Stimulated activated naive CD4-positive, alpha-beta T cell (primary cell): ENCODE data around the gene KDM4F.

Experiments used
- DNase-seq, 6 experiments: peaks; one replicate each; lab custom pipeline; 2025; lab: John Stamatoyannopoulos, UW

Gene KDM4F

GRCh38 chr11:95065336-95065735 is 16.1 kb downstream of the KDM4F start:
- DNase-seq, result no peak

- DNase-seq, result no peak
These were observed 17.5 kb downstream of the KDM4F start, which contains the start of gene SRSF8 for GRCh38 chr11:95066716-95067038. Gene SRSF8, plus strand, starts transcription at chr11:95066919. Its CDS starts 308 bp downstream, at chr11:95067227.

- peak; percentile 43 to 88 (median 68) for DNase-seq
These were observed 18.0 kb downstream of the KDM4F start for GRCh38 chr11:95067039-95067840.

GRCh38 chr11:95067841-95068219 is 18.6 kb downstream of the KDM4F start:
- DNase-seq, result no peak

- peak in 5 of 6 experiments; percentile 50 to 74 (median 63) for DNase-seq
These were observed 19.3 kb downstream of the KDM4F start for GRCh38 chr11:95068549-95068948.

GRCh38 chr11:95070471-95070870 is 21.2 kb downstream of the KDM4F start:
- DNase-seq, result no peak

- no peak for DNase-seq
These were observed 23.7 kb downstream of the KDM4F start for GRCh38 chr11:95072948-95073347.

- no peak for DNase-seq
These were observed 25.8 kb downstream of the KDM4F start for GRCh38 chr11:95074792-95075563.

- DNase-seq, result no peak
These were observed 27.2 kb downstream of the KDM4F start for GRCh38 chr11:95076416-95076815.

- no peak for DNase-seq
These were observed 27.8 kb downstream of the KDM4F start for GRCh38 chr11:95076981-95077380.

GRCh38 chr11:95078526-95078925 is 29.3 kb downstream of the KDM4F start:
- no peak for DNase-seq

- DNase-seq, result no peak
These were observed 31.8 kb downstream of the KDM4F start for GRCh38 chr11:95081010-95081409.

- no peak for DNase-seq
These were observed 32.2 kb downstream of the KDM4F start for GRCh38 chr11:95081412-95081811.

- no peak for DNase-seq
These were observed 33.4 kb downstream of the KDM4F start for GRCh38 chr11:95082576-95083001.

- no peak for DNase-seq
These were observed 35.3 kb downstream of the KDM4F start for GRCh38 chr11:95084509-95084908.

GRCh38 chr11:95085117-95085816 is 36.0 kb downstream of the KDM4F start:
- DNase-seq, result no peak

- DNase-seq, result no peak
These were observed 36.9 kb downstream of the KDM4F start for GRCh38 chr11:95086151-95086550.

GRCh38 chr11:95086836-95087570 is 37.8 kb downstream of the KDM4F start:
- no peak for DNase-seq

GRCh38 chr11:95088946-95089619 is 39.9 kb downstream of the KDM4F start:
- peak in 2 of 6 experiments; percentile 80 to 93 for DNase-seq

GRCh38 chr11:95089620-95090542 is 40.7 kb downstream of the KDM4F start, which contains the start of gene ENDOD1:
Gene ENDOD1, plus strand, starts transcription at chr11:95089846. Its CDS starts 82 bp downstream, at chr11:95089928.
- peak; percentile 69 to 94 (median 82) for DNase-seq
